Measurements from ENCODE around the gene TRNT1.

DNA sequence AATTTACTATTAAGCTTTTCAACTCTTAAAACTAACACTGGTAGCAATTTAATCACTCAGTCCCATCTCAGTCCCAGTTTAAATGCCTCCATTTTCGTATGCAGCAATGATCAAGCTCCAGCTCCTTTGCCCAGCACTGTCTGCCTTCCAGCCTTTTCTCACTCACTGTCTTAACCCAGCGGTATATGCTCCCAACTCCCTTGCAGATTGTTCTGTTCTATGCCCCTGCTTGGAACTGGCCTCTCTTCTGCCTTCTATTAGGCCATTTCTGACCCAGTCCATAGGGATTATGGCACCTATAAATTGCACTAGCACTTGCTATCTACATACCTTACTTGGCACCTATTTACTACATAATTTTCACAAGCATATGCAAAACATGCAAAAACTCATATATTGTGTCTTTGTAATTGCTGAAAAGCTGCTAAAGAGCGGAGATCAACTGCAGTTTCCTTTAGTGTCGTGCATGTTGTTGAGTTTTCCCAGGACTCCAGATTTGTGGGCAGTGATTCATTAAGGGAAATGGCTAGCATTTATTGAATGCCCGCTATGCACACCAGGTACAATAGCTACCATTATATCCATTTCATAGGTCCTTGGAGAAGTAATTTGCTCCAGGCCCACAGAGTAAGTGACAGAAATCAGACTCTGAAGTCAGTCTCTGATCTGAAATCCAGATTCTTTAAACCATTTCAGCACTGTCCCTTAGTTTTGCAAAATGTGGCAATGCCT is 28.3 kb downstream of the TRNT1 start:
- TF ChIP-seq, protein P1, sequence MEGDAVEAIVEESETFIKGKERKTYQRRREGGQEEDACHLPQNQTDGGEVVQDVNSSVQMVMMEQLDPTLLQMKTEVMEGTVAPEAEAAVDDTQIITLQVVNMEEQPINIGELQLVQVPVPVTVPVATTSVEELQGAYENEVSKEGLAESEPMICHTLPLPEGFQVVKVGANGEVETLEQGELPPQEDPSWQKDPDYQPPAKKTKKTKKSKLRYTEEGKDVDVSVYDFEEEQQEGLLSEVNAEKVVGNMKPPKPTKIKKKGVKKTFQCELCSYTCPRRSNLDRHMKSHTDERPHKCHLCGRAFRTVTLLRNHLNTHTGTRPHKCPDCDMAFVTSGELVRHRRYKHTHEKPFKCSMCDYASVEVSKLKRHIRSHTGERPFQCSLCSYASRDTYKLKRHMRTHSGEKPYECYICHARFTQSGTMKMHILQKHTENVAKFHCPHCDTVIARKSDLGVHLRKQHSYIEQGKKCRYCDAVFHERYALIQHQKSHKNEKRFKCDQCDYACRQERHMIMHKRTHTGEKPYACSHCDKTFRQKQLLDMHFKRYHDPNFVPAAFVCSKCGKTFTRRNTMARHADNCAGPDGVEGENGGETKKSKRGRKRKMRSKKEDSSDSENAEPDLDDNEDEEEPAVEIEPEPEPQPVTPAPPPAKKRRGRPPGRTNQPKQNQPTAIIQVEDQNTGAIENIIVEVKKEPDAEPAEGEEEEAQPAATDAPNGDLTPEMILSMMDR (IDR thresholded peaks at IDR 0.05), result no peak
- no peak for TF ChIP-seq EP300 (IDR thresholded peaks at IDR 0.05)

Measured in ovary (tissue), 3 donors.